CD4-positive, alpha-beta T cell treated with Interleukin-4 for 1 hour (primary cell): ENCODE measurements around the gene ZFP69.

ENCODE experiments used
- DNase-seq, 2 donors: peaks; one replicate each; pipeline ENCODE4 v3.0.0-alpha.2; 2020 to 2022

Gene ZFP69

GRCh38 chr1:40508375-40509341 lies 31.6 kb downstream of the ZFP69 start, which contains the start of gene EXO5:
TSS of gene EXO5 (plus strand) at chr1:40508767. CDS start at chr1:40514545, 5,778 bp downstream.
- DNase-seq: peak; percentile 79

- DNase-seq: no peak
Measured at GRCh38 chr1:40519517-40519916, 42.4 kb downstream of the ZFP69 start.

- DNase-seq: no peak
Measured at GRCh38 chr1:40530735-40531380, 53.8 kb downstream of the ZFP69 start.

GRCh38 chr1:40531381-40532061 lies 54.4 kb downstream of the ZFP69 start, which contains the start of gene ZNF684:
TSS of gene ZNF684 (plus strand) at chr1:40531637. CDS start at chr1:40533167, 1,530 bp downstream.
- DNase-seq: peak; percentile 91

GRCh38 chr1:40532062-40532389 lies 54.9 kb downstream of the ZFP69 start:
- peak in 1 of 2 donors; percentile 1 for DNase-seq

- DNase-seq: peak; percentile 40 to 53
Measured at GRCh38 chr1:40532844-40533424, 55.8 kb downstream of the ZFP69 start.

GRCh38 chr1:40534589-40534988 lies 57.5 kb downstream of the ZFP69 start:
- no peak for DNase-seq

- no peak for DNase-seq
Measured at GRCh38 chr1:40535732-40536131, 58.6 kb downstream of the ZFP69 start.

- no peak for DNase-seq
Measured at GRCh38 chr1:40539338-40539737, 62.2 kb downstream of the ZFP69 start.
